Neuronal stem cell (in vitro differentiated cells): ENCODE measurements around the gene CASP10.

Experiments
- DNase-seq: peaks from one replicate; pipeline ENCODE4 v3.0.0-alpha.2; 2013; ENCODE audit warnings: low spot score
- H2AFZ ChIP-seq: one replicate; pipeline ENCODE4 v1.6.1; 2013; ENCODE audit warnings: mild to moderate bottlenecking, low read length, inconsistent platforms
- H2AK5ac ChIP-seq: 2 replicates; pipeline ENCODE4 v1.6.1; 2013; ENCODE audit warnings: low read depth, mild to moderate bottlenecking, inconsistent platforms, low read length, moderate library complexity, mixed read lengths
- H2BK120ac ChIP-seq: 2 replicates; pipeline ENCODE4 v1.6.1; 2013; ENCODE audit warnings: low read depth, mild to moderate bottlenecking, inconsistent platforms, low read length, moderate library complexity, mixed read lengths
- H2BK12ac ChIP-seq: one replicate; pipeline ENCODE4 v1.6.1; 2013; ENCODE audit warnings: low read length, inconsistent platforms
- H2BK15ac ChIP-seq: 2 replicates; pipeline ENCODE4 v1.6.1; 2013; ENCODE audit warnings: mild to moderate bottlenecking, low read length, inconsistent platforms, mixed read lengths
- H2BK5ac ChIP-seq: one replicate; pipeline ENCODE4 v1.6.1; 2013; ENCODE audit warnings: inconsistent platforms, mild to moderate bottlenecking, low read length, moderate library complexity
- H3K14ac ChIP-seq: one replicate; pipeline ENCODE4 v1.6.1; 2013; ENCODE audit warnings: low read length, inconsistent platforms
- H3K18ac ChIP-seq: 2 replicates; pipeline ENCODE4 v1.6.1; 2013; ENCODE audit warnings: low read length, inconsistent platforms
- H3K23ac ChIP-seq: 2 replicates; pipeline ENCODE4 v1.6.1; 2013; ENCODE audit warnings: low read depth, mild to moderate bottlenecking, mixed read lengths, low read length, inconsistent platforms; ENCODE audit not compliant: poor library complexity
- H3K27ac ChIP-seq: replicated peaks from 3 replicates; pipeline ENCODE4 v1.5.1; 2013; ENCODE audit warnings: low read length, inconsistent platforms
- H3K27me3 ChIP-seq, 3 experiments: 2 replicates each; pipeline ENCODE4 v1.6.1; 2013; ENCODE audit warnings: low read length in 3 of 3, mild to moderate bottlenecking in 2 of 3, inconsistent platforms in 1 of 3, low read depth in 1 of 3, mixed read lengths in 1 of 3, moderate library complexity in 1 of 3; ENCODE audit not compliant: control insufficient read depth in 3 of 3, insufficient read depth in 3 of 3
- H3K36me3 ChIP-seq, 2 donors: replicated peaks in 1 of 2; 2 replicates each; pipeline ENCODE4 v1.6.1; 2013; ENCODE audit warnings: low read length in 2 of 2; ENCODE audit not compliant: control insufficient read depth in 2 of 2, insufficient read depth in 2 of 2
- H3K4ac ChIP-seq: 2 replicates; pipeline ENCODE4 v1.6.1; 2013; ENCODE audit warnings: inconsistent platforms, mild to moderate bottlenecking, low read length, moderate library complexity
- H3K4me1 ChIP-seq, 2 donors: 1 replicate in 1 of 2; 2 replicates in 1 of 2; pipeline ENCODE4 v1.6.1; 2013; ENCODE audit warnings: low read length in 2 of 2, low read depth in 1 of 2; ENCODE audit not compliant: control insufficient read depth in 2 of 2, insufficient read depth in 1 of 2
- H3K4me2 ChIP-seq: one replicate; pipeline ENCODE4 v1.6.1; 2013; ENCODE audit warnings: mild to moderate bottlenecking, low read length, inconsistent platforms; ENCODE audit not compliant: insufficient read depth, poor library complexity, severe bottlenecking
- H3K4me3 ChIP-seq, 2 donors: 2 replicates each; pipeline ENCODE4 v1.5.1; 2013; ENCODE audit warnings: low read length in 2 of 2, mild to moderate bottlenecking in 2 of 2, inconsistent platforms in 1 of 2, moderate library complexity in 1 of 2
- H3K79me1 ChIP-seq: one replicate; pipeline ENCODE4 v1.6.1; 2013; ENCODE audit warnings: low read depth, mild to moderate bottlenecking, inconsistent platforms, low read length, moderate library complexity
- H3K9ac ChIP-seq: one replicate; pipeline ENCODE4 v1.6.1; 2013; ENCODE audit warnings: mild to moderate bottlenecking, low read depth, low read length, inconsistent platforms; ENCODE audit not compliant: poor library complexity
- H3K9me3 ChIP-seq, 2 donors: replicated peaks in 1 of 2; 2 replicates each; pipeline versions ENCODE3 to v1.6.1; 2013; ENCODE audit warnings: low read length in 2 of 2, mild to moderate bottlenecking in 2 of 2, inconsistent platforms in 1 of 2, low read depth in 1 of 2, mixed read lengths in 1 of 2, moderate library complexity in 1 of 2; ENCODE audit not compliant: control insufficient read depth in 2 of 2, insufficient read depth in 1 of 2
- H4K8ac ChIP-seq: one replicate; pipeline ENCODE4 v1.6.1; 2013; ENCODE audit warnings: low read depth, mild to moderate bottlenecking, inconsistent platforms, low read length, moderate library complexity
- H4K91ac ChIP-seq: one replicate; pipeline ENCODE4 v1.6.1; 2013; ENCODE audit warnings: low read length, low read depth, mild to moderate bottlenecking, inconsistent platforms; ENCODE audit not compliant: poor library complexity
- WGBS, 2 donors: extraction: QIAGEN DNeasy Blood & Tissue Kit; methylation state at CpG; one replicate each; pipeline ENCODE4 v1.1.7; 2013; ENCODE audit warnings: missing lambda C conversion rate in 2 of 2, mixed read lengths in 1 of 2; ENCODE audit not compliant: insufficient read length in 2 of 2, insufficient replicate concordance in 1 of 2; ENCODE audit errors: extremely low coverage in 2 of 2; 5-methylcytosine and 5-hydroxymethylcytosine counted together

Gene CASP10

DNA sequence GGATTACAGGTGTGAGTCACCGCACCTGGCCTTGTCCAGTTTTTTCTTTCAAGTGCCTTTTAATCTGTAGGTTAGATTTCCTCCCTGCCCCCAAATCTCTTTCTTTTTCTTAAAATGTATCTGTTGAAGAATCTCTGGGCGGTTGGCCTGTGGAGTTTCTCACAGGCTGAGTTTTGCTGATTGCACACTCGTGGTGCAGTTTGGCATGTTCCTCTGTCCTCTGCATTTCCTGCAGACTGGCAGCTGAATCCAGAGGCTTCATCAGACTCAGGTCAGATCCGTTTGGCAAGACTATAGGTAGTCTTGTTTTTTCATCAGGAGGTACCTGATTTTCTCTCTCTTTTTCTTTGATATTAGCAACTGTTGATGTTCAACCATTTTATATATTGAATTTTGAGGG, 5.5 kb downstream of the CASP10 start:
- Histone ChIP-seq H3K79me1 (no peaks in the 10 kb centered on the region), H3K36me3 (no peaks in the 10 kb centered on the region), H2BK12ac (no peak overlapping the region), H3K9me3 (no peaks in the 10 kb centered on the region), H2BK5ac (no peak overlapping the region), H3K27ac (no peak overlapping the region), H3K18ac (no peak overlapping the region), H2AK5ac (no peak overlapping the region), H3K4me1 (no peaks in the 10 kb centered on the region), H3K4me2 (no peak overlapping the region), H3K27me3 (peaks cover 0 to 8% (median 0%) of the 10 kb centered on the region in 3 experiments), H3K4ac (no peak overlapping the region), H2BK15ac (no peak overlapping the region), H2AFZ (no peak overlapping the region), H4K8ac (no peak overlapping the region), H2BK120ac (no peak overlapping the region), H4K91ac (no peak overlapping the region), H3K14ac (no peak overlapping the region), H3K23ac (no peak overlapping the region), H3K4me3 (no peak overlapping the region), H3K9ac (no peak overlapping the region)
- no peak for DNase-seq
- WGBS, 2 donors = no CpG with 5 or more reads among the region's 4 CpGs

DNA sequence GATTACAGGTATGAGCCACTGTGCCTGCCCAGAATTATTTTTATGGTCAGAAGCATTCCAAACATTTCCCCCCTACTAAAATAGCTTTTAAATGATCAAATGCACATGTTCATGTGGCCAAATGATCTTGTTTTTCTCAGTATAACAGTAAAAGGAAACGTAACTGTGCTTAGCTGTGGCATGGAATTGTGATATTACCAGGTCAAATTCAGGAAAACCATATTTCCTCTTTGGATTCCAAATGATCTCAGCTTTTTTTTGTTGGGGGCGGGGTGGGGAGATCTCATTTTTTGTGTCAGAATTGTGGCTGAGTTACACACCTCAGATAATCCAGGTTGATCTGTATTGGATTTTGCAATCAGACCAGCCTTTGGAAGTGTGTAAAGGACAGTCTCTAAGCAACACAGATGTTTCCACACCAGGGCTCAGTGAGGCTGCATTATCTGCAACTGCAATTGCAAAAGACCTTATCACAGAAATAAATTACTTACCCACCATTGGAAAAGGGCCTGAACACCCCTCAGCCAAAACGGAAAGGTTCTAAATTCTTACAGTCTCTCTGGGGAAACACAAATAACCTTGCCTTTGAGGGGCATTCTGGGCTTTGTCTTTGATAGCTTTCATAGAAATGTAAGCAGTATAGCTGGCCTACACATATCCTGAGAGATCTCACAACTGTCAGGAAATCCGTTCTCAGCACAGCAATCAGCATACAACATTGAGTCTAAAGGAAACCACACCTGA, 8.4 kb downstream of the CASP10 start:
- no peak overlapping the region for H3K18ac ChIP-seq
- H3K27me3 ChIP-seq = no peaks in the 10 kb centered on the region
- H2BK5ac ChIP-seq = no peak overlapping the region
- H4K8ac ChIP-seq = no peak overlapping the region
- H3K4me2 ChIP-seq = no peak overlapping the region
- no peak overlapping the region for H3K4ac ChIP-seq
- no peaks in the 10 kb centered on the region for H3K4me1 ChIP-seq
- no peak overlapping the region for H2BK120ac ChIP-seq
- H3K9ac ChIP-seq = no peak overlapping the region
- no peaks in the 10 kb centered on the region for H3K9me3 ChIP-seq
- peak overlapping the region; percentile 37 for H2AFZ ChIP-seq
- H3K79me1 ChIP-seq = no peaks in the 10 kb centered on the region
- H3K14ac ChIP-seq = no peak overlapping the region
- H2BK15ac ChIP-seq = no peak overlapping the region
- no peak overlapping the region for H3K23ac ChIP-seq
- no peak overlapping the region for H2AK5ac ChIP-seq
- no peak for DNase-seq
- no peaks in the 10 kb centered on the region for H3K36me3 ChIP-seq
- no peak overlapping the region for H2BK12ac ChIP-seq
- H3K4me3 ChIP-seq = no peak overlapping the region
- no peak overlapping the region for H4K91ac ChIP-seq
- WGBS, 2 donors = no CpG with 5 or more reads among the region's 4 CpGs
- no peak overlapping the region for H3K27ac ChIP-seq

DNA sequence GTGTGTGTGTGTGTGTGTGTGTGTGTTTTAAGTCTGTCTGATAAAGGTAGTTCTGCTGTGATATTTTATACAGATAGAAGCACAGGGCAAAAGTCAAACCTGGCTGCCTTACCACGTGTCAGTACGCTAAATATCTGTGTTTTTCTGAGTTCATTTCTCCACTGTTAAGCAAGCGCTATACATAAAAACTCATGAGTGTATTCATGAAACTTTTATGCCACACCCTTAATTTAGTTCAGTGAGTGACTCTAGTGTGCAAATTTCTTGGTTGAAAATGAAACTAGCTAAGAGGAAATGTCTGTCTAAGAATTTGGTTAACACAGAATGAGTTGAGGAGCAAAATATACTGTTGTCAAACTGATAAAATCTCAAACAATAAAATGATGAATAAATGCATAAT, 11.2 kb downstream of the CASP10 start:
- H3K27me3 ChIP-seq = no peaks in the 10 kb centered on the region
- H2AFZ ChIP-seq = no peak overlapping the region
- no peak overlapping the region for H2BK5ac ChIP-seq
- no peak overlapping the region for H3K14ac ChIP-seq
- H3K4ac ChIP-seq = no peak overlapping the region
- no peak overlapping the region for H2BK120ac ChIP-seq
- H3K4me2 ChIP-seq = no peak overlapping the region
- H3K4me1 ChIP-seq = no peaks in the 10 kb centered on the region
- no peak overlapping the region for H4K8ac ChIP-seq
- H4K91ac ChIP-seq = no peak overlapping the region
- no peak overlapping the region for H2BK12ac ChIP-seq
- H3K23ac ChIP-seq = no peak overlapping the region
- no peaks in the 10 kb centered on the region for H3K9me3 ChIP-seq
- H3K36me3 ChIP-seq = no peaks in the 10 kb centered on the region
- H2BK15ac ChIP-seq = no peak overlapping the region
- WGBS, 2 donors = no CpG with 5 or more reads among the region's 3 CpGs
- no peak overlapping the region for H3K18ac ChIP-seq
- H3K79me1 ChIP-seq = no peaks in the 10 kb centered on the region
- no peak overlapping the region for H2AK5ac ChIP-seq
- no peak for DNase-seq
- H3K9ac ChIP-seq = no peak overlapping the region
- no peak overlapping the region for H3K4me3 ChIP-seq
- H3K27ac ChIP-seq = no peak overlapping the region

DNA sequence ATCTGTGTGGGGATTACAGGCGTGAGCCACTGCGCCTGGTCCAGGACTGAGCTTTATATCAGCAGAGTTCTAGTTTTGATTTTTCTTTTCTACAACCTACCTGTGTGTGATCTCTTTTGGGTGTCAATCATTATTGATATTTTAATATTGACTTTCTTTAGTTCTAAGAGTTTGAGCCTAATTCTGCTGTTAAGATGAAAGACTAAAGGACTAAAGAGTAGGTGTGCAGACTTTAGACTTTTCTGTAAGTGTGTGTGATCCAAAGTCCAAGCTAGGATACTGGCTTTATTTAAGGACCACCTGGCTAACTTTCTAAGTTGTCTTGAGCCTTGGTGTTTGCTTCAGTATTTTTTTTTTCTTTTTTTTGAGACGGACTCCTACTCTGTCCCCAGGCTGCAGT, 12.4 kb downstream of the CASP10 start:
- Histone ChIP-seq H4K8ac (no peak overlapping the region), H2BK12ac (no peak overlapping the region), H3K36me3 (no peaks in the 10 kb centered on the region), H3K27ac (no peak overlapping the region), H2AFZ (no peak overlapping the region), H3K4me1 (no peaks in the 10 kb centered on the region), H2AK5ac (no peak overlapping the region), H2BK5ac (no peak overlapping the region), H3K9ac (no peak overlapping the region), H3K9me3 (no peaks in the 10 kb centered on the region), H2BK15ac (no peak overlapping the region), H3K14ac (no peak overlapping the region), H2BK120ac (no peak overlapping the region), H3K79me1 (no peaks in the 10 kb centered on the region), H3K18ac (no peak overlapping the region), H3K4ac (no peak overlapping the region), H4K91ac (no peak overlapping the region), H3K27me3 (no peaks in the 10 kb centered on the region), H3K23ac (no peak overlapping the region), H3K4me3 (no peak overlapping the region), H3K4me2 (no peak overlapping the region)
- no peak for DNase-seq
- no CpG with 5 or more reads among the region's 3 CpGs for WGBS, 2 donors
